Endothelial cell of umbilical vein (primary cell): Measurements from ENCODE around the gene GPR119. TPM values are rescaled to one million over a fixed set of nuclear protein-coding genes. Genes with fewer than 3 reads are reported as not detected.

Experiments
- BruUV-seq: library from RNA; stranded (reverse); fragments of 400-500 nt; replicated peaks from 2 replicates; lab custom pipeline; 2021; lab: Mats Ljungman, UMichigan
- CTCF ChIA-PET: fragments of 300-600, 350-600 bp; sonication (Branson Sonifier 250); formaldehyde crosslinking; loops from one replicate; lab custom pipeline; 2021; ENCODE audit warnings: antibody characterized with exemption, inconsistent platforms; lab: Charles Lee
- POLR2A ChIA-PET: fragments of 300-600, 350-600 bp; sonication (Branson Sonifier 250); formaldehyde crosslinking; loops from one replicate; lab custom pipeline; 2021; ENCODE audit warnings: antibody characterized with exemption, inconsistent platforms; lab: Charles Lee
- DNase-seq: peaks from one replicate; pipeline ENCODE4 v3.0.0-alpha.2; 2011; ENCODE audit warnings: low read depth, low spot score
- FAIRE-seq: peaks from 2 replicates; lab custom pipeline; 2011; peaks lifted over from hg19 to GRCh38; lab: Jason Lieb, UNC
- H2AFZ ChIP-seq: 2 replicates; pipeline ENCODE4 v1.6.0; 2012; ENCODE audit warnings: low read depth, low read length, control low read depth, inconsistent platforms
- H3K27ac ChIP-seq: 2 replicates; pipeline ENCODE4 v1.5.1; 2011; ENCODE audit warnings: low read depth, mild to moderate bottlenecking, control low read depth, low read length, moderate library complexity; ENCODE audit not compliant: insufficient read depth
- H3K27me3 ChIP-seq, 2 experiments: 2 replicates each; pipeline versions ENCODE4 v1.6.0 to v1.6.1; 2011; ENCODE audit warnings: low read length in 2 of 2, mixed read lengths in 1 of 2; ENCODE audit not compliant: control insufficient read depth in 2 of 2, insufficient read depth in 2 of 2
- H3K36me3 ChIP-seq, 2 experiments: 2 replicates in 1 of 2; 3 replicates in 1 of 2; pipeline ENCODE4 v1.5.1; 2011; ENCODE audit warnings: low read length in 2 of 2, mild to moderate bottlenecking in 1 of 2, moderate library complexity in 1 of 2; ENCODE audit not compliant: control insufficient read depth in 2 of 2, insufficient read depth in 2 of 2; ENCODE audit errors: extremely low read depth in 1 of 2
- H3K4me1 ChIP-seq: 3 replicates; pipeline ENCODE4 v1.5.1; 2011; ENCODE audit warnings: mild to moderate bottlenecking, low read length; ENCODE audit not compliant: control insufficient read depth, insufficient read depth; ENCODE audit errors: extremely low read depth
- H3K4me2 ChIP-seq: 2 replicates; pipeline ENCODE4 v1.6.1; 2011; ENCODE audit warnings: low read length, control low read depth, mixed read lengths; ENCODE audit not compliant: insufficient read depth
- H3K4me3 ChIP-seq, 3 experiments: fragments of 200-600 bp in 1 of 3; sonication (generic), shearing (Covaris generic) in 1 of 3; replicated peaks in 1 of 3; 2 replicates each; pipeline ENCODE4 v1.5.1; 2011 to 2016; ENCODE audit warnings: control low read depth in 3 of 3, low read length in 3 of 3, mild to moderate bottlenecking in 2 of 3, inconsistent platforms in 1 of 3, low read depth in 1 of 3, moderate library complexity in 1 of 3; ENCODE audit not compliant: insufficient read depth in 1 of 3
- H3K79me2 ChIP-seq: 2 replicates; pipeline ENCODE4 v1.6.0; 2012; ENCODE audit warnings: low read length, inconsistent platforms; ENCODE audit not compliant: control insufficient read depth, insufficient read depth
- H3K9ac ChIP-seq: replicated peaks from 2 replicates; pipeline ENCODE3; 2011; ENCODE audit warnings: low read length, control low read depth; ENCODE audit not compliant: insufficient read depth; ENCODE audit errors: extremely low read depth
- H3K9me1 ChIP-seq: replicated peaks from 3 replicates; pipeline ENCODE4 v1.6.0; 2011; ENCODE audit warnings: mild to moderate bottlenecking, low read length; ENCODE audit not compliant: control insufficient read depth, insufficient read depth; ENCODE audit errors: extremely low read depth
- H3K9me3 ChIP-seq: replicated peaks from 2 replicates; pipeline ENCODE4 v1.5.1; 2012; ENCODE audit warnings: low read length, inconsistent platforms; ENCODE audit not compliant: control insufficient read depth, insufficient read depth
- H4K20me1 ChIP-seq: replicated peaks from 2 replicates; pipeline ENCODE3; 2011; ENCODE audit warnings: mild to moderate bottlenecking, low read length; ENCODE audit not compliant: control insufficient read depth, insufficient read depth; ENCODE audit errors: extremely low read depth
- FOS ChIP-seq: IDR thresholded peaks from 2 replicates; pipeline ENCODE4 v1.6.1; 2011; ENCODE audit warnings: mild to moderate bottlenecking, low read length, moderate library complexity, borderline replicate concordance; ENCODE audit not compliant: insufficient read depth
- GATA2 ChIP-seq: IDR thresholded peaks from 2 replicates; pipeline ENCODE4 v1.7.0; 2011; ENCODE audit warnings: low read depth, mild to moderate bottlenecking, moderate library complexity, mixed read lengths, low read length; ENCODE audit not compliant: insufficient read length, insufficient read depth
- JUN ChIP-seq: IDR thresholded peaks from 2 replicates; pipeline ENCODE4 v1.6.1; 2011; ENCODE audit warnings: borderline replicate concordance, low read depth; ENCODE audit not compliant: insufficient read length, insufficient read depth
- POLR2A ChIP-seq: IDR thresholded peaks from 2 replicates; pipeline ENCODE4 v1.6.1; 2012; ENCODE audit warnings: low read depth, mild to moderate bottlenecking, control low read depth, low read length
- POLR2AphosphoS5 ChIP-seq: IDR thresholded peaks from 2 replicates; pipeline ENCODE4 v1.6.1; 2012; ENCODE audit warnings: low read depth, mild to moderate bottlenecking, control low read depth, low read length, moderate library complexity; ENCODE audit not compliant: insufficient read depth
- dilution Hi-C: fragments of 300-500 bp; cut with MboI; formaldehyde crosslinking; loops from one replicate; pipeline ENCODE4 v1.15.0; 2019; ENCODE audit warnings: low sequenced_read_pairs; ENCODE audit not compliant: extremely low pct_ligation_motif_present
- intact Hi-C: fragments of 100-400 bp; cut with micrococcal nuclease; formaldehyde crosslinking; loops from one replicate; pipeline ENCODE4 v1.10.0; 2022
- polyA plus RNA-seq, 4 experiments: library from polyadenylated mRNA; depleted of rRNA in 3 of 4; stranded (reverse) in 3 of 4; unstranded in 1 of 4; fragments of >200 nt; gene quantifications; 2 replicates each; pipeline versions ENCODE4 v1.2.1 to v1.2.3, GENCODE V29; 2011 to 2012; ENCODE audit warnings: missing spikeins in 1 of 4
- total RNA-seq: library from RNA; stranded (reverse); gene quantifications from 2 replicates; pipeline ENCODE4 v1.2.3, GENCODE V29; 2021

The GPR119 gene
- total and polyA plus RNA-seq, 2 donors (not counting 3 experiments of a cell fraction or from before 2014, with no cell fraction given): not detected

GRCh38 chrX:130418066-130418465 lies 32.6 kb upstream of the GPR119 start:
- intact Hi-C loops (no loop called here), dilution Hi-C loops (no loop called here)
- Histone ChIP-seq H3K9ac (no peak overlapping the region), H3K4me2 (no peak overlapping the region), H3K9me1 (no peaks in the 10 kb centered on the region), H3K9me3 (no peaks in the 10 kb centered on the region), H3K79me2 (no peaks in the 10 kb centered on the region), H3K27ac (no peak overlapping the region), H3K4me1 (no peaks in the 10 kb centered on the region), H4K20me1 (no peaks in the 10 kb centered on the region), H2AFZ (no peak overlapping the region), H3K36me3 (no peaks in the 10 kb centered on the region), H3K4me3 (no peak overlapping the region), H3K27me3 (no peaks in the 10 kb centered on the region)
- FAIRE-seq (no peak), DNase-seq (no peak)
- no peak for TF ChIP-seq POLR2A
- no peak for TF ChIP-seq JUN
- no TSS peak for BruUV-seq
- ChIA-PET CTCF (no interaction called here), POLR2A (no interaction called here)

GRCh38 chrX:130416785-130417184 lies 31.3 kb upstream of the GPR119 start:
- Histone ChIP-seq H3K4me3 (no peak overlapping the region), H3K27me3 (no peaks in the 10 kb centered on the region), H2AFZ (no peak overlapping the region), H3K4me1 (no peaks in the 10 kb centered on the region), H3K79me2 (no peaks in the 10 kb centered on the region), H3K9me3 (no peaks in the 10 kb centered on the region), H3K9ac (no peak overlapping the region), H3K27ac (no peak overlapping the region), H3K4me2 (no peak overlapping the region), H4K20me1 (no peaks in the 10 kb centered on the region), H3K9me1 (no peaks in the 10 kb centered on the region), H3K36me3 (no peaks in the 10 kb centered on the region)
- BruUV-seq: no TSS peak
- CTCF ChIA-PET: no interaction called here
- TF ChIP-seq FOS: no peak
- TF ChIP-seq JUN: no peak
- no peak for TF ChIP-seq POLR2AphosphoS5
- TF ChIP-seq GATA2: no peak
- FAIRE-seq (no peak), DNase-seq (no peak)
- intact Hi-C loops: no loop called here
- dilution Hi-C loops: no loop called here
- POLR2A ChIA-PET: no interaction called here
